Keratinocyte (primary cell): Measurements from ENCODE around the gene MPP2. TPM values are rescaled to one million over a fixed set of nuclear protein-coding genes. Genes with fewer than 3 reads are reported as not detected.

Experiments used
- DNase-seq: peaks from one replicate; pipeline ENCODE4 v3.0.0-alpha.2; 2011; ENCODE audit warnings: low read depth, missing footprints, low spot score
- FAIRE-seq: peaks from 2 replicates; lab custom pipeline; 2011; peaks lifted over from hg19 to GRCh38; lab: Jason Lieb, UNC
- H2AFZ ChIP-seq: 2 replicates; pipeline ENCODE4 v1.6.0; 2012; ENCODE audit warnings: low read length, control low read depth, inconsistent platforms; ENCODE audit not compliant: control insufficient read depth
- H3K27ac ChIP-seq: 2 replicates; pipeline ENCODE4 v1.5.1; 2011; ENCODE audit warnings: low read length; ENCODE audit not compliant: control insufficient read depth, insufficient read depth
- H3K27me3 ChIP-seq: 3 replicates; pipeline ENCODE4 v1.6.0; 2011; ENCODE audit warnings: low read length; ENCODE audit not compliant: control insufficient read depth, insufficient read depth; ENCODE audit errors: extremely low read depth
- H3K36me3 ChIP-seq, 2 experiments: 2 replicates in 1 of 2; 3 replicates in 1 of 2; pipeline ENCODE4 v1.5.1; 2011; ENCODE audit warnings: low read length in 2 of 2, mild to moderate bottlenecking in 1 of 2; ENCODE audit not compliant: control insufficient read depth in 2 of 2, insufficient read depth in 2 of 2; ENCODE audit errors: extremely low read depth in 1 of 2
- H3K4me1 ChIP-seq: 3 replicates; pipeline ENCODE4 v1.5.1; 2011; ENCODE audit warnings: low read length; ENCODE audit not compliant: control insufficient read depth, insufficient read depth; ENCODE audit errors: extremely low read depth
- H3K4me2 ChIP-seq: 3 replicates; pipeline ENCODE4 v1.6.0; 2011; ENCODE audit warnings: low read depth, low read length; ENCODE audit not compliant: control insufficient read depth, insufficient read depth; ENCODE audit errors: extremely low read depth
- H3K4me3 ChIP-seq, 3 experiments: fragments of 200-600 bp in 1 of 3; sonication (generic) in 1 of 3; 2 replicates in 2 of 3; 3 replicates in 1 of 3; pipeline ENCODE4 v1.5.1; 2011 to 2016; ENCODE audit warnings: low read length in 3 of 3, mild to moderate bottlenecking in 3 of 3, control low read depth in 2 of 3, inconsistent platforms in 1 of 3, low read depth in 1 of 3, mixed read lengths in 1 of 3, mixed run types in 1 of 3, moderate library complexity in 1 of 3; ENCODE audit not compliant: control insufficient read depth in 2 of 3, insufficient read depth in 2 of 3; ENCODE audit errors: extremely low read depth in 1 of 3
- H3K79me2 ChIP-seq: 2 replicates; pipeline ENCODE4 v1.6.0; 2012; ENCODE audit warnings: low read length; ENCODE audit not compliant: control insufficient read depth, insufficient read depth
- H3K9ac ChIP-seq: 3 replicates; pipeline ENCODE4 v1.6.0; 2011; ENCODE audit warnings: low read length; ENCODE audit not compliant: control insufficient read depth, insufficient read depth; ENCODE audit errors: extremely low read depth
- H3K9me1 ChIP-seq: 3 replicates; pipeline ENCODE4 v1.6.0; 2011; ENCODE audit warnings: low read length; ENCODE audit not compliant: control insufficient read depth, insufficient read depth; ENCODE audit errors: extremely low read depth
- H3K9me3 ChIP-seq: 2 replicates; pipeline ENCODE4 v1.5.1; 2012; ENCODE audit warnings: low read depth, low read length; ENCODE audit not compliant: control insufficient read depth
- H4K20me1 ChIP-seq: 3 replicates; pipeline ENCODE4 v1.6.0; 2011; ENCODE audit warnings: low read length; ENCODE audit not compliant: control insufficient read depth, insufficient read depth; ENCODE audit errors: extremely low read depth
- CTCF ChIP-seq, 3 experiments: IDR thresholded peaks in 1 of 3; conservative IDR thresholded peaks in 1 of 3; optimal IDR thresholded peaks in 1 of 3; 2 replicates in 2 of 3; 3 replicates in 1 of 3; pipeline versions ENCODE3 to v1.5.1; 2011; ENCODE audit warnings: low read length in 3 of 3, mild to moderate bottlenecking in 3 of 3, moderate library complexity in 2 of 3, control low read depth in 1 of 3, inconsistent platforms in 1 of 3; ENCODE audit not compliant: insufficient read depth in 2 of 3; ENCODE audit errors: extremely low read depth in 1 of 3
- EZH2 ChIP-seq: IDR thresholded peaks from one replicate; pipeline ENCODE4 v1.6.1; 2012; ENCODE audit warnings: inconsistent platforms, mild to moderate bottlenecking, low read length, moderate library complexity
- dilution Hi-C: fragments of 300-500 bp; cut with MboI; formaldehyde crosslinking; loops from one replicate; pipeline ENCODE4 v1.7.0; 2020; ENCODE audit warnings: low sequenced_read_pairs; ENCODE audit not compliant: extremely low pct_ligation_motif_present
- polyA plus RNA-seq, 5 experiments: library from polyadenylated mRNA; depleted of rRNA in 3 of 5; stranded (reverse) in 3 of 5; stranded (forward) in 1 of 5; unstranded in 1 of 5; fragments of >200 nt; gene quantifications; 1 replicate in 1 of 5; 2 replicates in 3 of 5; 3 replicates in 1 of 5; pipeline versions ENCODE4 v1.2.1 to v1.2.3, GENCODE V29; 2011 to 2012; ENCODE audit warnings: missing spikeins in 2 of 5, low read depth in 1 of 5, low replicate concordance in 1 of 5

Gene MPP2
- polyA plus RNA-seq, 1 donor (not counting 4 experiments of a cell fraction or from before 2014, with no cell fraction given): 0.12 TPM

GRCh38 chr17:43875476-43876147 lies 31.7 kb downstream of the MPP2 start:
- Histone ChIP-seq H3K27ac (no peak overlapping the region), H3K79me2 (no peaks in the 10 kb centered on the region), H2AFZ (no peak overlapping the region), H3K9ac (no peak overlapping the region), H3K4me1 (peaks cover 5% of the 10 kb centered on the region), H3K4me2 (no peak overlapping the region), H4K20me1 (no peaks in the 10 kb centered on the region), H3K36me3 (no peaks in the 10 kb centered on the region), H3K27me3 (no peaks in the 10 kb centered on the region), H3K9me1 (no peaks in the 10 kb centered on the region), H3K4me3 (no peak overlapping the region), H3K9me3 (no peaks in the 10 kb centered on the region)
- no peak for TF ChIP-seq EZH2
- TF ChIP-seq CTCF (optimal IDR thresholded peaks at IDR 0.05 in 1 of 3, IDR thresholded peaks at IDR 0.05 in 1 of 3, conservative IDR thresholded peaks at IDR 0.05 in 1 of 3; ENCODE audit: extremely low read depth in 1 of 3, insufficient read depth in 2 of 3, low read length in 3 of 3): no peak
- DNase-seq: no peak
- no peak for FAIRE-seq
- dilution Hi-C loops: no loop called here

- Histone ChIP-seq H3K27ac (no peak overlapping the region), H3K79me2 (no peaks in the 10 kb centered on the region), H3K4me1 (peaks cover 5% of the 10 kb centered on the region), H3K4me2 (no peak overlapping the region), H3K9me3 (no peaks in the 10 kb centered on the region), H3K4me3 (no peak overlapping the region), H3K36me3 (no peaks in the 10 kb centered on the region), H2AFZ (no peak overlapping the region), H3K9me1 (no peaks in the 10 kb centered on the region), H3K9ac (no peak overlapping the region), H3K27me3 (no peaks in the 10 kb centered on the region), H4K20me1 (no peaks in the 10 kb centered on the region)
- DNase-seq (no peak), FAIRE-seq (no peak)
- dilution Hi-C loops: no loop called here
- no peak for TF ChIP-seq CTCF (optimal IDR thresholded peaks at IDR 0.05 in 1 of 3, IDR thresholded peaks at IDR 0.05 in 1 of 3, conservative IDR thresholded peaks at IDR 0.05 in 1 of 3; ENCODE audit: extremely low read depth in 1 of 3, insufficient read depth in 2 of 3, low read length in 3 of 3)
- no peak for TF ChIP-seq EZH2
Measured at GRCh38 chr17:43874293-43874692, 33.0 kb downstream of the MPP2 start.
